Endodermal cell (in vitro differentiated cells): ENCODE measurements around the gene NIPAL4. TPM values are rescaled to one million over a fixed set of nuclear protein-coding genes. Genes with fewer than 3 reads are reported as not detected.
A peak's percentile ranks its signal among the peaks of the same experiment; 100 is the strongest.

Experiments used
- DNase-seq: peaks from one replicate; pipeline ENCODE4 v3.0.0-alpha.2; 2017
- H3K27ac ChIP-seq: 2 replicates; pipeline ENCODE4 v1.5.1; 2013; ENCODE audit warnings: mild to moderate bottlenecking, low read depth, low read length, moderate library complexity
- H3K27me3 ChIP-seq: 2 replicates; pipeline ENCODE4 v1.6.1; 2013; ENCODE audit warnings: mild to moderate bottlenecking, low read length, moderate library complexity; ENCODE audit not compliant: insufficient read depth, control insufficient read depth, poor library complexity, severe bottlenecking
- H3K36me3 ChIP-seq: 2 replicates; pipeline ENCODE4 v1.7.0; 2013; ENCODE audit warnings: mild to moderate bottlenecking, low read length, moderate library complexity; ENCODE audit not compliant: control insufficient read depth, insufficient read depth
- H3K4me1 ChIP-seq: one replicate; pipeline ENCODE4 v1.7.0; 2013; ENCODE audit warnings: low read length; ENCODE audit not compliant: control insufficient read depth, insufficient read depth
- H3K4me3 ChIP-seq: 2 replicates; pipeline ENCODE4 v1.5.1; 2013; ENCODE audit warnings: mild to moderate bottlenecking, low read length, moderate library complexity
- H3K9ac ChIP-seq: 2 replicates; pipeline ENCODE4 v1.6.1; 2013; ENCODE audit warnings: mild to moderate bottlenecking, low read length, moderate library complexity; ENCODE audit not compliant: poor library complexity, severe bottlenecking; ENCODE audit errors: extremely low read depth
- H3K9me3 ChIP-seq: 2 replicates; pipeline ENCODE4 v1.6.1; 2013; ENCODE audit warnings: mild to moderate bottlenecking, low read length, moderate library complexity; ENCODE audit not compliant: control insufficient read depth
- H3K27ac Mint-ChIP-seq: 2 replicates; pipeline ENCODE4 v1.8.0; 2020; ENCODE audit warnings: mixed read lengths
- H3K27me3 Mint-ChIP-seq: 2 replicates; pipeline ENCODE4 v1.8.0; 2021; ENCODE audit warnings: mild to moderate bottlenecking, mixed read lengths; ENCODE audit not compliant: insufficient read depth
- H3K36me3 Mint-ChIP-seq: 2 replicates; pipeline ENCODE4 v1.8.0; 2020; ENCODE audit warnings: low read depth, mixed read lengths
- H3K4me1 Mint-ChIP-seq: 2 replicates; pipeline ENCODE4 v1.8.0; 2020; ENCODE audit warnings: mixed read lengths
- H3K4me3 Mint-ChIP-seq: 2 replicates; pipeline ENCODE4 v1.8.0; 2020; ENCODE audit warnings: mild to moderate bottlenecking, moderate library complexity, mixed read lengths
- H3K9me3 Mint-ChIP-seq: 2 replicates; pipeline ENCODE4 v1.8.0; 2020; ENCODE audit warnings: mild to moderate bottlenecking, mixed read lengths
- CTCF ChIP-seq: fragments of 200-600 bp; sonication (generic); conservative IDR thresholded peaks from 2 replicates; pipeline ENCODE4 v1.5.0; 2021; ENCODE audit warnings: antibody characterized with exemption, mild to moderate bottlenecking
- WGBS, 2 experiments: methylation state at CpG; one replicate each; pipeline versions ENCODE4 v1.1.5 to v1.1.7; 2013; ENCODE audit warnings: missing lambda C conversion rate in 2 of 2, mixed read lengths in 1 of 2; ENCODE audit not compliant: insufficient coverage in 1 of 2, insufficient read length in 1 of 2; 5-methylcytosine and 5-hydroxymethylcytosine counted together
- total RNA-seq, 2 donors: library from RNA; stranded (reverse); fragmentation: NEBNext Ultra II Directional in 1 of 2; extraction: Animal tissue kit (Norgen Biotek cat#: 25700) in 1 of 2; gene quantifications; 2 replicates in 1 of 2; 3 replicates in 1 of 2; pipeline ENCODE4 v1.2.1, GENCODE V29; 2021

NIPAL4 gene
- total RNA-seq, 2 donors from 2014 or later: not detected

DNA sequence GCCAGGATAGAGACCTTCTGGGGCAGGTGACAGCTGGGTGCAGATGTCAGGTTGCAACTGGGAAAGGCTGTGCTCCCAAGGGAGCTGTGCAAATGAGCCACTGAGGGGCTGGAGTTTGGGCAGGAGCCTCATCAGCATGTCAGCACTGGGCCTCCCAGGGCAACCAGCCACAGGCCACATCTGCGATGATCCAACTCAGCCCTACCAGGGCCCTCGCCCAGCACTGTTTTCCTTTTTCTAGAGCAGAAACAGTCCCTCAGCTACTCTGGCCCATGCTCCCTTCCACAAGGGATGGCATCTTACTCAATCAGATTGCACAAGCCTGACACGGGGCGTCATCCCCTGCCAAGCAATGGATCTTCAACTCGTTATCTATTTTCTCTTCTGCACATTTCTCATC lies 24.8 kb downstream of the NIPAL4 start:
- H3K4me1 ChIP-seq: no peaks in the 10 kb centered on the region
- no peaks in the 10 kb centered on the region for H3K9me3 ChIP-seq
- H3K9me3 Mint-ChIP-seq: no peaks in the 10 kb centered on the region
- no peak overlapping the region for H3K4me3 ChIP-seq
- H3K4me3 Mint-ChIP-seq: no peak overlapping the region
- H3K27ac Mint-ChIP-seq: no peak overlapping the region
- no peak overlapping the region for H3K27ac ChIP-seq
- H3K27me3 ChIP-seq: no peaks in the 10 kb centered on the region
- H3K27me3 Mint-ChIP-seq: no peaks in the 10 kb centered on the region
- DNase-seq: no peak
- H3K4me1 Mint-ChIP-seq: peaks cover 3% of the 10 kb centered on the region
- H3K36me3 ChIP-seq: peaks cover 94% of the 10 kb centered on the region
- H3K36me3 Mint-ChIP-seq: peaks cover 86% of the 10 kb centered on the region
- 95 to 100% methylated on average over 4 to 5 of the region's 5 CpGs for WGBS, 2 experiments
- H3K9ac ChIP-seq: no peak overlapping the region
- TF ChIP-seq CTCF: no peak

DNA sequence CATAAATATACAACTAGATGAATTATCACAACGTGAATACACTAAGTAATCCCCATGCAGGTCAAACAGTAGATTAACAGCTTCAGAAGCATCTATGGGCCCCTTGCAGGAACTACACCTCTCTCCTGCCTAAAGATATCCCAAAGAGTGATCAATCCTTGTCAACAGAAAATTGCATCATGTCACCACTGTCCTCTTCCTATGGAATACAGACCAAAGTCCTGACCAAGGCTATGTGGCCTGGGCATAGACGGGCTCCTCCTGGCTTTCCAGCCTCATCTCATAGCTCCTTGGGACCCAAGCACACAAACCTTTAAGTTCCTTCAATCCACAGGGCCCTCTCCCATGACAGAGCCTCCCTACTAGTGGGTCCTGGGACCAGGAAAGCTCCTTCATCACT lies 25.3 kb downstream of the NIPAL4 start:
- Histone ChIP-seq H3K4me3 (no peak overlapping the region), H3K36me3 (peaks cover 94% of the 10 kb centered on the region), H3K27ac (no peak overlapping the region), H3K27me3 (no peaks in the 10 kb centered on the region), H3K4me1 (no peaks in the 10 kb centered on the region), H3K9me3 (no peaks in the 10 kb centered on the region), H3K9ac (no peak overlapping the region)
- Mint-ChIP-seq H3K9me3 (no peaks in the 10 kb centered on the region), H3K27ac (peak overlapping the region; percentile 6), H3K4me1 (no peaks in the 10 kb centered on the region), H3K4me3 (no peak overlapping the region), H3K27me3 (no peaks in the 10 kb centered on the region), H3K36me3 (peaks cover 86% of the 10 kb centered on the region)
- DNase-seq: no peak
- 94 to 100% methylated on average over 1 to 2 of the region's 2 CpGs for WGBS, 2 experiments
- TF ChIP-seq CTCF: no peak

DNA sequence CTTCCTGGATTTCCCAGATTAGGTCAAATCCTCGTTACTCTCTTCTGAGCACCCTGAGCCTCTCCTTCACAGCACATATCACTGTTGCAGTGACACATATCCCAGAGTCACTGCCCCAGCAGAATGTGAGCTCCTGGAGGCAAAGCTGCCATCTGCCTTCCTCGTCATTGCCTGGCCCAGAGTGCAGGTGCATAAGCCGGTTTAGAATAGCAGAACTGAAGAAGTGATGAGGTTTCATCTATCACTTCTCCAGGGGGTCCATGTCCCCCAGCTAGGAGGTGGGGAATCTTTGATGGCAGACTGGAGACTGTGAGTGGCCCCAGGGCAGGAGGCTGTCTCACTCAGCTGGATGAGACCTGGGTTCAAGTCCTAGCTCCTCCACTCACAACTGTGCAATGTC lies 25.8 kb downstream of the NIPAL4 start:
- no peak overlapping the region for H3K4me3 Mint-ChIP-seq
- peaks cover 82% of the 10 kb centered on the region for H3K36me3 Mint-ChIP-seq
- Histone ChIP-seq H3K36me3 (peaks cover 94% of the 10 kb centered on the region), H3K9me3 (no peaks in the 10 kb centered on the region), H3K27me3 (no peaks in the 10 kb centered on the region), H3K9ac (no peak overlapping the region), H3K4me3 (no peak overlapping the region), H3K4me1 (no peaks in the 10 kb centered on the region), H3K27ac (no peak overlapping the region)
- H3K4me1 Mint-ChIP-seq: no peaks in the 10 kb centered on the region
- no peaks in the 10 kb centered on the region for H3K9me3 Mint-ChIP-seq
- H3K27me3 Mint-ChIP-seq: no peaks in the 10 kb centered on the region
- DNase-seq: no peak
- WGBS, 2 experiments: 95% methylated on average over 3 of the region's 3 CpGs; no CpG with 5 or more reads in 1 of the 2 experiments
- TF ChIP-seq CTCF: no peak
- peak overlapping the region; percentile 6 for H3K27ac Mint-ChIP-seq
